LNCaP clone FGC (cell line): ENCODE measurements around the gene SMOC2.
"Not testable (repeated sequence)": the region's sequence is repeated elsewhere in the genome, so short reads cannot be mapped to it uniquely, and the experiment has no call there.

Experiments
- DNase-seq: peaks from one replicate; pipeline ENCODE4 v3.0.0-alpha.2; 2011; ENCODE audit warnings: low read depth
- H3K4me3 ChIP-seq: 2 replicates; pipeline ENCODE4 v1.5.1; 2011; ENCODE audit warnings: mild to moderate bottlenecking, low read depth, low read length, control low read depth
- CTCF ChIP-seq: IDR thresholded peaks from 2 replicates; pipeline ENCODE4 v1.5.1; 2012; ENCODE audit warnings: mild to moderate bottlenecking; ENCODE audit not compliant: control insufficient read depth, insufficient read depth; ENCODE audit errors: extremely low read depth

The SMOC2 gene

DNA sequence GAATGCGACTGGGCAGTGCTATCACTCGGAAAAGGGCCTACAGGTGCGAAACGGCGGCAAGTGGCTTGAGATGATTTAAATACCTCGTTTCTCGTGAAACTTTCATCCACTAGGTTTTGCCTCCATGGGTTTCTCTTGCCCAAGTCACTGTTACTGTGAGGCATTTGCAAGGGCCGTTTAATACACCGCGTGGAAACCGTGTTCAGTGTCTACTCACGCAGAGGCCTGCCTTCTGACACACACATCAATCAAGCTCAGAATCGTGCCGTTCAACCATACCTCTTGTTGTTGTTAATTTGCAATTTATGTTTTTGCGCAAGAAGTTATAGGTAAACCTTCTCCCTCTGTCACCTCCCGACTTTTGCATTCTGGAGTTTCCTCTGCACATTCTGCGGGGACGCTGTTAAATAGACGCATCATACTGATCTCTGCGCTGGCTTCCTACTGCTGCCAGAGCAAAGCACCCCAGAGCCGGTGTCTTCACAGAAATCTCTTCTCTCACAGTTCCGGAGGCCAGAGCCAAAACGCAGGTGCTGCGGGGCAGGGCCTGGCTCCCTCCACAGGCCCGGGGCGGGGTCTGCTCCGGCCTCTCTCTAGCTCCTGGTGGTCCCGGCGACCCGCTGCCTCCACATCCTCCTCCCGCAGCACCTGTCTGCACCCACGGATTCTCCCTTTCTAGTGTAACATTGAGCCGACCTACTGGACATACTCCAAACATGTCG is 251.4 kb downstream of the SMOC2 start:
- DNase-seq = no peak
- H3K4me3 ChIP-seq = no peak overlapping the region
- no peak for TF ChIP-seq CTCF

- not testable (repeated sequence) for DNase-seq
Measured at GRCh38 chr6:168692915-168693257, 251.9 kb downstream of the SMOC2 start.

DNA sequence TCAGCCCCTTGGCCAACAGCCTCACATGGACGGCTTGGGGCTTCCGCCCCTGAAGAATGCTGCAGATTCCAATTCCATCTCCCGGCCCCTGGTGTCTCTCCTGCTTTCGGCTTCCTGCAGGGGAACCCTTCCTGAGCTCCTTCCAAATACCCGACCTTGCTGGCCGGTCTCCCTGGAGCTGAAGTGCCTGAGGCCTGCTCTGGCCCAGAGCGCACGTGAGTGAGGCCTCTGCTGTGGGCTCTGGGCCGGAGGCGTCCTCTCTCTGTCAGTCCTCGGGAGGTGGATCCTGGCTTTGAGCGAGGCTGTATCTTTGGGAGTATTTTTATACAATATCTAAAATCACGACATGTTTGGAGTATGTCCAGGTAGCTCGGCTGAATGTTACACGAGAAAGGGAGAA is 253.8 kb downstream of the SMOC2 start:
- not testable (repeated sequence) for DNase-seq, H3K4me3 ChIP-seq

More at GRCh38 chr6:168692915-168693257, 251.9 kb downstream of the SMOC2 start:
- not testable (repeated sequence) for H3K4me3 ChIP-seq

DNA sequence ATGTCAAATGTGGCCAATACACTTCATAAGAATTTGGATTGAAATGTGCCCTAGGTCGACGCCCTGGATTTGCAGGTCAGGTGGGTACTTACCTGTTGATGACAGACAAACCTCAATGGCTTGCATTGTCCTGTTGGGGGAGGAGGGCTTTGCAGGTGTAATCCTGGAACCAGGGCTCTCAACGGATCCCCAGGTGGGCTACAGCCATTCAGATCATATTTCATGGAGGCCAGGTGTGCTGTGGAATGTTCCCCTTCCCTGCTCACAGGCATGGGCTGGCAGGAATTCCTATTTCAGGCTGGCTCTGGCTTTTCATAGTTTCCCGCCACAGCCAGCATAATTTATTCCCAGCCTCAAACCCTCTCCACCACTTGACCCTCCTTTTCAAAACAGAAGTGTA is 254.7 kb downstream of the SMOC2 start:
- H3K4me3 ChIP-seq = no peak overlapping the region
- TF ChIP-seq CTCF = no peak
- no peak for DNase-seq

- H3K4me3 ChIP-seq = no peak overlapping the region
- DNase-seq = no peak
- no peak for TF ChIP-seq CTCF
Measured at GRCh38 chr6:168698923-168699322, 257.9 kb downstream of the SMOC2 start.

DNA sequence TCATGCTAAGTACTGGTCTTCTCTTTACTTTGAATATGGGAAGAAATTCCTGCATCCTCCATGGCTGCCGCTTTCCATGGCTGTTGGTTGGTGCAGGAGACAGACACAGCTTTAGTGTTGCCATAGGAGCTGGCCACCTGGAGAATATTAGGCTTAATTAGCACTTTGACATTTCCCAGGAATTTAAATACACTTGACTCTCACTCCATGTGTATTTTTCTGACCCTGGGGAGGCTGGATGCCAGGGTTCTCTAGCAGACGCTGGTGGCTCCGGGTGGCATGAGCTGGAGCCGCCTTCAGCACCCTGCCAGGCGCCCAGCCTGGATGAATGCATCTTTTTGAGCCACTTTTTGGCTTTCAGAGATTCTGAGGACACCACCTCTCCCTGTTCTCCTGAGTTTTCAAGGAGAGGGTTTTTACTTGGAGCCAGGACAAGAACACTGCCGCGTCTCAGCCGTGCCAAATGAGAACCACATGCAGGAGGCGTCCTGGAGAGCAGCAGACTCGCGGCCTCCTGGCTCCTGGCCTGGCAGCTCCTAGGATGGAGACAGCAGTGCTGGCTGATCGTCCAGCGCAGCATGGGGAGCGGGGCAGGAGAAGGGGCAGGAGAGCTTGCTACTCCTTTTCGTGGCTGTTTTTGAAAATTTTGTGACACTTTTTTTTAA is 258.8 kb downstream of the SMOC2 start:
- no peak overlapping the region for H3K4me3 ChIP-seq
- TF ChIP-seq CTCF = no peak
- DNase-seq = no peak

DNA sequence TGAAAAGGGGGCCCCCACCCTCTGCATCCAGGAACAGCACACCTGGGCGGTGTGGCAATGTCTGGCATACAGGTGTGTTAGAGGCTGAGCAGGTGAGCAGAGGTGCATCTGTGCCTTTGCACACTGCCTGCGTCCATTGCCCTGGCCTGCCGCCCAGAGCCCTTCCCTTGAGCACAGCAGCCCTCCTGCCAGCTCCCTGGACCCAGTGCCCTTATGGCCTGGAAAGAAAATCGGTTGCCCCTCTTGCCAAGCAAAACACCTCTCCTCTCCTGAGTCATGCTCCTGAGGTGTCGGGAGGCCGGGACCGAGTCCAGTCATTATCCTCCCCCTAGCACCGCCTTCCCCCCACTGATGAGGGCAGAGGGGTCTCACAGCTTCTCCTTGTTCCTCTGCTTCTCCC is 259.9 kb downstream of the SMOC2 start:
- TF ChIP-seq CTCF = no peak
- H3K4me3 ChIP-seq = no peak overlapping the region
- no peak for DNase-seq

- no peak overlapping the region for H3K4me3 ChIP-seq
- no peak for DNase-seq
- no peak for TF ChIP-seq CTCF
Measured at GRCh38 chr6:168703990-168704389, 263.0 kb downstream of the SMOC2 start.
